ENCODE results near the gene TMIGD1.

The TMIGD1 gene

GRCh38 chr17:30372755-30373154, 38.9 kb upstream of the TMIGD1 start:
- Histone ChIP-seq H3K27me3 (ENCODE audit: insufficient read depth, low read length) (peaks cover 5% of the 10 kb centered on the region), H3K36me3 (ENCODE audit: insufficient read depth, low read length) (no peaks in the 10 kb centered on the region), H3K4me3 (ENCODE audit: low read length) (no peak overlapping the region), H3K9me3 (ENCODE audit: low read length) (no peaks in the 10 kb centered on the region), H3K4me1 (ENCODE audit: insufficient read depth, low read length) (peaks cover 26% of the 10 kb centered on the region), H2AFZ (ENCODE audit: low read depth, low read length) (no peak overlapping the region)

GRCh38 chr17:30369995-30370394, 36.1 kb upstream of the TMIGD1 start:
- Histone ChIP-seq H2AFZ (ENCODE audit: low read depth, low read length) (no peak overlapping the region), H3K36me3 (ENCODE audit: insufficient read depth, low read length) (no peaks in the 10 kb centered on the region), H3K4me1 (ENCODE audit: insufficient read depth, low read length) (peaks cover 14% of the 10 kb centered on the region), H3K27me3 (ENCODE audit: insufficient read depth, low read length) (peaks cover 5% of the 10 kb centered on the region), H3K4me3 (ENCODE audit: low read length) (no peak overlapping the region), H3K9me3 (ENCODE audit: low read length) (no peaks in the 10 kb centered on the region)

DNA sequence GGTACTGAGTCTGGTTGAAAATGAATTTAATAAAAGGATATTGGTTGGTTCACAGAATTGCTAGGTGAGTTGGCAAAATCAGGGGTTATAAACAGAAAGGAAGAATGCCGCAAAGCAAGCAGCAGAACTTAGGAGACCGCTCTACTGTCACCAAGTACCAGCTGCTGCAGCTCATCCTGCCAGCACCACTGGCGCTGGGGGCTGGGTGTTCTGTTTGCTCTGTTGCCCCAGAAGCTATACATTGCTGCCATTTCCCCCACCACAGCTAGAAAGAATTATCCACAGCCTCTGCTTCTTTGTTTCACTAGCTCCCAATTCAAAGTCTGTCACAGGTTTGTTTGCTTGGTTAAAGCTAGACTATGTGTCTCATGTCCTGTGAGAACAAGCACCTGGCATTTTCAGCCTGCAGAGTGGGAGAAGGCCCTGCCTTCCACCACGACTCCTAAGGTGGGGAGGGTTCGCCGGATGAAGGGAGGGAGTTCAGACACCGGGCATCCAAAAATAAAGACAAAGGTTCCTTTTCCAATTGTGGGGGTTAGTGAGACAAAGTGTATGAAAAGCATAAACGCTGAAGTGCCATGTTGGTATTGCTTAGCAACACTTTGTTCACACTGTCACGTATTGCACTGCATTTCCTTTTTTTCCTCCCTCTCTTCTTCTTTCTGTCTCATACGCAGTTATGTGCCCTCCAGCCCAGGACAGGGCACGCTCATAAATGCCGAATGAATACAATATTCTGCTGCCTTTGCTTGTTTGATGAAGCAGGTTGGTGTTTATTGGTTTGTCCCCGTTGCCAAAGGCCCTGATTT, 35.3 kb upstream of the TMIGD1 start:
- peaks cover 5% of the 10 kb centered on the region for H3K27me3 ChIP-seq (ENCODE audit: insufficient read depth, low read length)
- peak overlapping the region; percentile 8 for H3K4me3 ChIP-seq (ENCODE audit: low read length)
- no peaks in the 10 kb centered on the region for H3K36me3 ChIP-seq (ENCODE audit: insufficient read depth, low read length)
- H3K9me3 ChIP-seq (ENCODE audit: low read length): no peaks in the 10 kb centered on the region
- peak overlapping the region; percentile 75 for H2AFZ ChIP-seq (ENCODE audit: low read depth, low read length)
- H3K4me1 ChIP-seq (ENCODE audit: insufficient read depth, low read length): peaks cover 14% of the 10 kb centered on the region

DNA sequence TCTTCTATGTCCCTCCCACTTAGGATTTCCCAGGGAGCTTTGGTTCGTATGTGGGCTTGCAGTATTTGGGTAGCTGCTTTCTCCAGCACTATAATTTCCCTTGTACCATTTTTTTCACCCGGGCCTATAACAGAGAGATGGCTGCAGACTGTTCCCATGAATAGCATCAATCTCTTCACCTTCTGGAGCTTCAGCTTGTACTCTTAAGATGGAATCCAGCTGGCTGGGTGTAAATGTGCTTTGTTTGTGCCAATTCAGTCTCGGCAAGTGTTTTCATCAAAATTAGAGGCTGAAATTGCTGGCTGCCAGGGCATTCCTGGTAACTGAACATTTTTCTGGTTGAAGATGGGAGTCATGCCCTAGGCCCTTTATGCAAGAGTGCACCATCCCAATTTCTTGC, 32.7 kb upstream of the TMIGD1 start:
- Histone ChIP-seq H3K4me1 (ENCODE audit: insufficient read depth, low read length) (peaks cover 14% of the 10 kb centered on the region), H3K27me3 (ENCODE audit: insufficient read depth, low read length) (peaks cover 3% of the 10 kb centered on the region), H3K4me3 (ENCODE audit: low read length) (no peak overlapping the region), H3K9me3 (ENCODE audit: low read length) (peaks cover 4% of the 10 kb centered on the region), H3K36me3 (ENCODE audit: insufficient read depth, low read length) (no peaks in the 10 kb centered on the region), H2AFZ (ENCODE audit: low read depth, low read length) (no peak overlapping the region)

- Histone ChIP-seq H2AFZ (ENCODE audit: low read depth, low read length) (no peak overlapping the region), H3K4me3 (ENCODE audit: low read length) (no peak overlapping the region), H3K27me3 (ENCODE audit: insufficient read depth, low read length) (no peaks in the 10 kb centered on the region), H3K36me3 (ENCODE audit: insufficient read depth, low read length) (no peaks in the 10 kb centered on the region), H3K4me1 (ENCODE audit: insufficient read depth, low read length) (peaks cover 2% of the 10 kb centered on the region), H3K9me3 (ENCODE audit: low read length) (peaks cover 4% of the 10 kb centered on the region)
Measured at GRCh38 chr17:30363715-30364202, 29.9 kb upstream of the TMIGD1 start.

DNA sequence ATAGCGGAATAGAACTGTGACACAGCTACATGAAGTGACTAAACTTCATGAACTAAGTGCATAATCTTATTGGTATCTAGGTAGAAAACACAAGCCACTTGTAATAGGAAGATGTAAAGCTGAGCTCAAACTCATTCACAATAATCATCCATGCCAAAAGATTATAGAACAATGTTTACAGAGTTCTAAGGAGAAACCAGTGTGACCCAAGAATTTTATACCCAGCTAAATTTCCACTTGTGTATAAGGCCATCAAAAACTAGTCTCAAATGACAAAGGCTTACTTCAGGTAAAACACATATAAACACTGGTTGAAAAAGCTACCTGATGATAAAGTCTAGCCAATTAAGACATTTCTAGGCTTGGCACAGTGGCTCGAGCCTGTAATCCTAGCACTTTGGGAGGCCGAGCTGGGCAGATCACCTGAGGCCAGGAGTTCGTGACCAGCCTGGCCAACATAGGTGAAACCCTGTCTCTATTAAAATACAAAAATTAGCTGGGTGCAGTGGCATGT, 28.0 kb upstream of the TMIGD1 start:
- Histone ChIP-seq H3K9me3 (ENCODE audit: low read length) (peaks cover 4% of the 10 kb centered on the region), H3K4me3 (ENCODE audit: low read length) (no peak overlapping the region), H3K27me3 (ENCODE audit: insufficient read depth, low read length) (no peaks in the 10 kb centered on the region), H3K4me1 (ENCODE audit: insufficient read depth, low read length) (no peaks in the 10 kb centered on the region), H3K36me3 (ENCODE audit: insufficient read depth, low read length) (no peaks in the 10 kb centered on the region), H2AFZ (ENCODE audit: low read depth, low read length) (no peak overlapping the region)

DNA sequence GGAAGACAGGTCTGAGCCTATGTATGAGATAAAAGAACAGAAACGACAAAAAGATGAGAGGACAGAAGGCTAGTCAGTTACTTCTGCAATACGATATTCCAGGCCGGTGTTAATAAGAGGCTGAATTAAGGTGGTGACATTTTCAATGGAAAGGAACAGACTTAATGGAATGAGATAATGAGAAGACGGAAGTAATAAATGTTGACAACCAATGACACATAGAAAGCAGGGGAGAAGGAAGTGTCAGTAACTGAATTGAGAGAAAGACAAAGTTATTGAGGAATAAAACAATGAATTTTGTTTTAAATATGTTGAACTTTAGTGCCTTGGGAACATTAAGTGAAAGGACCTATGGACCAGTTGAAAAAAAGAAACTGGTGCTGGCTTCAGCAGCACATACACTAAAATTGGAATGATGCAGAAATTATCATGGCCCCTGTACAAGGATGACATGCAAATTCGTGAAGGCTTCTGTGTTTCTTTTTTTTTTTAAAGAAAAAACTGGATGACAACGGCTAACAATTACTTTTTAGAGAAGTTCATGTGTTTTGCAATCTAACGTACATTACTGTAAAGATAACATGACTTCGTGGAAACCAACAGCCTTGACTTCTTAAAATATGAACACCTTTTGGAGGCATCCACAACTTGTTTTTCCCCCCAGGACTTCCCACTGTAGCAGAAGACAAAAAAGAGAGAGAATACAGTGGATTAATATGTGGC, 26.4 kb upstream of the TMIGD1 start:
- Histone ChIP-seq H3K27me3 (ENCODE audit: insufficient read depth, low read length) (no peaks in the 10 kb centered on the region), H3K36me3 (ENCODE audit: insufficient read depth, low read length) (no peaks in the 10 kb centered on the region), H3K4me1 (ENCODE audit: insufficient read depth, low read length) (no peaks in the 10 kb centered on the region), H2AFZ (ENCODE audit: low read depth, low read length) (no peak overlapping the region), H3K4me3 (ENCODE audit: low read length) (no peak overlapping the region), H3K9me3 (ENCODE audit: low read length) (peaks cover 4% of the 10 kb centered on the region)

DNA sequence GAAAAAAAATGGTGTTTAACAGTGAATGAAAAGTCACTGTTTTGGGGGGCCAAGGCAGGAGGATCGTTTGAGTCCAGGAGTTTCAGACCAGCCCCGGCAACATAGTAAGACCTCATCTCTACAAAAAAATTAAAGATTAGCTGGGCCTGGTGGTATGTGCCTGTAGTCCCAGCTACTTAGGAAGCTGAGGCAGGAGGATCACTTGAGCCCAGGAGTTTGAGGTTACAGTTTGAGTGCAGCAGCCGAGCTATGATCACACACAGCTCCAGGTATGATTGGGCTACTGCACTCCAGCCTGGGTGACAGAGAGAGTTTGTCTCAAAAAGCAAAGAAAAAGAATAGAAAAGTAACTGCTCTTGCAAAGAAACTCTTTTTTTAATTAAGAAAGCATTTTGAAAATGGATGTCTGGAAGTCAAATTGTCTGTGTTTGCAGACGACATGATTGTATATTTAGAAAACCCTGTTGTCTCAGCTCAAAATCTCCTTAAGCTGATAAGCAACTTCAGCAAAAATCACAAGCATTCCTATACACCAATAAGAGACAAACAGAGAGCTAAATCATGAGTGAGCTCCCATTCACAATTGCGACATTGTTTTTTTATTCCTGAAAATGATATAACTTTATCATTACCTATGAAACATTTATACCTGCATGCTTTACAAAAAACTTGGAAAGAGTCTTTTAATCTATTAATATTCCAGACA, 24.4 kb upstream of the TMIGD1 start:
- no peak overlapping the region for H3K4me3 ChIP-seq (ENCODE audit: low read length)

GRCh38 chr17:30357476-30357875, 23.6 kb upstream of the TMIGD1 start:
- Histone ChIP-seq H3K4me1 (ENCODE audit: insufficient read depth, low read length) (no peaks in the 10 kb centered on the region), H3K4me3 (ENCODE audit: low read length) (no peak overlapping the region), H3K9me3 (ENCODE audit: low read length) (peaks cover 1% of the 10 kb centered on the region), H3K27me3 (ENCODE audit: insufficient read depth, low read length) (no peaks in the 10 kb centered on the region), H2AFZ (ENCODE audit: low read depth, low read length) (no peak overlapping the region), H3K36me3 (ENCODE audit: insufficient read depth, low read length) (no peaks in the 10 kb centered on the region)

More for the DNA sequence above, 24.4 kb upstream of the TMIGD1 start:
- Histone ChIP-seq H3K27me3 (ENCODE audit: insufficient read depth, low read length) (no peaks in the 10 kb centered on the region), H3K4me1 (ENCODE audit: insufficient read depth, low read length) (no peaks in the 10 kb centered on the region), H3K36me3 (ENCODE audit: insufficient read depth, low read length) (no peaks in the 10 kb centered on the region), H3K9me3 (ENCODE audit: low read length) (peaks cover 4% of the 10 kb centered on the region), H2AFZ (ENCODE audit: low read depth, low read length) (no peak overlapping the region)

DNA sequence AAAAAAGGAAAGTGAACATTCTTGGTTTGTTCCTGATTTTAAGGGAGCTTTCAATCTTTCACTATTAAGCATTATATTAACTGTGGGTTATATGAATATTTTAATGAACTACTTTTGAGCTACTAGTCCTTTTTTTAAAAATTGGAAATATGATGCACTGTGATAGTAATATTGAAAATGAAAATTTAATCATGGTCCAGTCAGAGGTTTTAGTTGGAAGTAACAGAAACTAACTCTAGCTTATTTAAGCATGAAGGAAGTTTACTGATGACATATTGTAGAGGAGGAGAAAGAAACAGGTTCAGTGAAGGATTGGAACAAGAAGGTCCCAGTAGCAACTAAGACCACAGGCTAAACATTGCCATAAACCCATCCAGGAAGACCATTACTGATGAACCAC, 20.8 kb upstream of the TMIGD1 start:
- Histone ChIP-seq H3K4me1 (ENCODE audit: insufficient read depth, low read length) (peaks cover 2% of the 10 kb centered on the region), H3K4me3 (ENCODE audit: low read length) (no peak overlapping the region), H2AFZ (ENCODE audit: low read depth, low read length) (no peak overlapping the region), H3K9me3 (ENCODE audit: low read length) (no peaks in the 10 kb centered on the region), H3K36me3 (ENCODE audit: insufficient read depth, low read length) (no peaks in the 10 kb centered on the region), H3K27me3 (ENCODE audit: insufficient read depth, low read length) (no peaks in the 10 kb centered on the region)

- peaks cover 2% of the 10 kb centered on the region for H3K4me1 ChIP-seq (ENCODE audit: insufficient read depth, low read length)
- no peaks in the 10 kb centered on the region for H3K9me3 ChIP-seq (ENCODE audit: low read length)
- H3K4me3 ChIP-seq (ENCODE audit: low read length): no peak overlapping the region
- no peak overlapping the region for H2AFZ ChIP-seq (ENCODE audit: low read depth, low read length)
- H3K27me3 ChIP-seq (ENCODE audit: insufficient read depth, low read length): no peaks in the 10 kb centered on the region
- H3K36me3 ChIP-seq (ENCODE audit: insufficient read depth, low read length): no peaks in the 10 kb centered on the region
Measured at GRCh38 chr17:30352240-30352814, 18.5 kb upstream of the TMIGD1 start.

GRCh38 chr17:30351735-30352134, 17.9 kb upstream of the TMIGD1 start:
- H3K4me1 ChIP-seq (ENCODE audit: insufficient read depth, low read length): peaks cover 2% of the 10 kb centered on the region
- H3K4me3 ChIP-seq (ENCODE audit: low read length): no peak overlapping the region
- no peaks in the 10 kb centered on the region for H3K9me3 ChIP-seq (ENCODE audit: low read length)
- no peaks in the 10 kb centered on the region for H3K27me3 ChIP-seq (ENCODE audit: insufficient read depth, low read length)
- no peak overlapping the region for H2AFZ ChIP-seq (ENCODE audit: low read depth, low read length)
- no peaks in the 10 kb centered on the region for H3K36me3 ChIP-seq (ENCODE audit: insufficient read depth, low read length)
